NOMO-1 (cell line): Measurements from ENCODE around the gene SCAMP2.

ENCODE experiments used
- DNase-seq, 2 experiments: peaks; one replicate each; lab custom pipeline; 2025; ENCODE audit not compliant: unreplicated experiment in 2 of 2; lab: John Stamatoyannopoulos, UW

Gene SCAMP2

DNA sequence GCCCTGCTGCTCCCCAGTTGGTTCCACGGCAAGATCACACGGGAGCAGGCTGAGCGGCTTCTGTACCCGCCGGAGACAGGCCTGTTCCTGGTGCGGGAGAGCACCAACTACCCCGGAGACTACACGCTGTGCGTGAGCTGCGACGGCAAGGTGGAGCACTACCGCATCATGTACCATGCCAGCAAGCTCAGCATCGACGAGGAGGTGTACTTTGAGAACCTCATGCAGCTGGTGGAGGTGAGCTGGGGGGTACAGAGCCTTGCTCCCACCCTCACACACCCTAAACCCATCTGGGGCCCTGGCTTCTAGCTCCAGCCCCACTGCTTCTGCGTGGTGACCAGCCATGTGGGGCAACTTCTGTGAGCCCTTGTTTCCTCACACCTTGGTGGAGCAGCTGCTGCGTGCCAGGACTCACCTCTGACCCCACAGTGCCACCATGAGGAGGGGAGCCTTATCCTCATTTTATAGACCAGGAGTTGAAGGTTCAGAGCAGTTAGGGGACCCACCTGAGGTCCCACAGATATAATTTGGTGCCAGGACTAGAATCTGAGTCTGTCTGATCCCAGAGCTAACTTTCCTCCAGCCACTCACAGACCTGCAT is 73.8 kb downstream of the SCAMP2 start:
- DNase-seq, result peak; percentile 41 to 44

DNA sequence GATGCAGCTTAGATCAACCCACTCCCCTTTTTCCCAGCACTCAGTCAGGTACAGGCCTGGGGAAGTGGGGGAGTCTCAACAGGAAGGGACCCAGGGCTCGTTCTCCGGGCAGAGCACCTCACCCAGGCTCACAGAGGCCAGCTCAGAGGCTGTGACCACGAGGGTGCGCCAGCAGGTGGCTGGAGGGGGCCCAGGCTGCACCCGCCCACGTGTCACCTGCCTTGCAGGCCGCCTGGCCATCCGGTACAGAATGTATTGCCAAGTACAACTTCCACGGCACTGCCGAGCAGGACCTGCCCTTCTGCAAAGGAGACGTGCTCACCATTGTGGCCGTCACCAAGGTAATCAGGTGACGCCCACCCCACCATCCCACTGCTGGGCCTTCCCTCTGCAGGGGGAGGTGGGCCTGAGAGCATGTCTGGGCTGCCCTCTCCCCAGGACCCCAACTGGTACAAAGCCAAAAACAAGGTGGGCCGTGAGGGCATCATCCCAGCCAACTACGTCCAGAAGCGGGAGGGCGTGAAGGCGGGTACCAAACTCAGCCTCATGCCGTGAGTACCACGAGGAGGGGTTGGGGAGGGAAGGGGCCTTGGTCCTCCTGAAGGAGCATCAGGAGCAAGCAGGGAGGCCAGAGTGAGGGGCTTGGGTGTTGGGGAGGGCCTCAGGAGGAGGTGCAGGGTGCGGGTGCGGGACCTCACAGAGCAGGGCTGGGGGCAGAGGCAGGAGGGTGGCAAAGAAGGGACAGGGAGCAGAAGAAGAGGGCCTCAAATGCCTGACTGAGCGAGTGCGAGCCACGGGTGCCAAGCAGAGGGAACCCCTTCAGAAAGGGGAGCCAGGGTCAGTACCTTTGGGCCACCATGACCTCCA is 74.5 kb downstream of the SCAMP2 start:
- DNase-seq, result no peak

DNA sequence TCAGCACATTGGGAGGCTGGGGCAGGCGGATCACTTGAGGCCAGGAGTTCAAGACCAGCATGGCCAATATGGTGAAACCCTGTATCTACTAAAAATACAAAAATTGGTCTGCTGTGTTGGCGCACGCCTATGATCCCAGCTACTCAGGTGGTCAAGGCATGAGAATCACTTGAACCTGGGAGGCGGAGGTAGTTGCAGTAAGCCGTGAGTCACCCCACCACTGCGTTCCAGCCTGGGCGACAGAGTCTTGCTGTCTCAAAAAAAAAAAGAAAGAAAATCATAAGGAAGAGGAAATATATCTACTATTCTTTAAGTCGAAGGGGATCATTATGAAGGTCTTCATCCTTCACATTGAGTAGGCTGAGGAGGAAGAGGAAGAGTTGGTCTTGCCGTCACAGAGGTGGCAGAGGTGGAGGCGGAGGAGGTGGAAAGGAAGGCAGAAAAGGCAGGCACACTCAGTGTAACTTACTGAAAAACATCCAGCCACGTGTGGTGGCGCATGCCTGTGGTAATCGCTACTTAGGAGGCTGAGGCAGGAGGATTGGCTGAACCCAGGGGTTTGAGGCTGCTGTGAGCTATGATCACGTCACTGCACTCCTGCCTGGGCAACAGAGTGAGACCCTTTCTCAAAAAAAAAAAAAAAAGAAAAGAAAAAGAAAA is 77.1 kb downstream of the SCAMP2 start:
- DNase-seq, result no peak

DNA sequence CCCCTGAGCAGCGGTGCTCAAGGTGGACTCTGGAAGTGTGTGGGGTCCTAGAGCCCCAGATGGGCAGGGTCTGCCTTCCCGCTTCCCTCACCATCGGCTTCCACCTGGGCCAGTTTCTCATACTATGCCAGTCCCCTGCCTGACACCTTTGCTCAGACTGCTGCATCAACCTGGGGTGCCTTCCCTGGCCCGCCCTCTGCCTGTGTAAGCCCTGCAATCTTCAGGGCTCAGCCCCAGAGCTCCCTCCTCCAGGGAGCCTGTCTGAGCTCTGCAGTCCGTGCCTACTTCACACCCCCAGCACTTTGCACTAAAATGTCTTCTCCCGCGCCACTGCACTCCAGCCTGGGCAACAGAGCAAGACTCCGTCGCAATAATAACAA is 78.2 kb downstream of the SCAMP2 start:
- no peak for DNase-seq

DNA sequence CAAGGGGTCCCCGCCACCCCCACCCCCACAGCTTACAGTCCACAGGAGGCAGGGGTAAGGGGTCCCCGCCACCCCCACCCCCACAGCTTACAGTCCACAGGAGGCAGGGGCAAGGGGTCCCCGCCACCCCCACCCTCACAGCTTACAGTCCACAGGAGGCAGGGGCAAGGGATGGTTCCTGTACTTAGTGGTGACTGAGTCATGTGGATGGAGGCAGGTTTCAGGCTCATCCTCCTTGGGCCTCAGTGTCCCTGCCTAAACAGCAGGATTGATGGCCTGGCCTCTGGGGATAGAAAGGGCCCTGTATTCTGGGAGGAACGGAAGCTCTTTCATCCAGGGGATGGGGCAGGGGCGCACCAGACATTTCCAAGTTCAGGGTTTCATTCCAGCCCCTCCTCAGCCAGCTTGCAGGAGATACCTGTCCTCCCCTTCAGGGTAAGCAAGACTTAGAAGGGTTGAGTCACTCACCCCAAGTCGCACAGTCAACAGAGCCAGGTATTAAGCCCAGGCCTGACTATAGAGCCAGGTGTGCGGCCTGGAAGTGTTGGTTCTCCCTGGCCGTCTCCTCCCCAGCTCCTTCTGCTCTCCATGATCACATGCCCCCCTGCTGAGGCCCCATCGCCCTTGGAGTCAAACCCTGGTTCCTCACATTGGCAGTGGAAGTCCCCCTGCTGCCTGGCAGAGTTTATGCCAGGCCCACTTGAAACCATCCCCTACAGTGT is 78.8 kb downstream of the SCAMP2 start:
- DNase-seq, result no peak
